ENCODE results near the gene RSBN1L. TPM values are rescaled to one million over a fixed set of nuclear protein-coding genes. Genes with fewer than 3 reads are reported as not detected.

The RSBN1L gene
- total RNA-seq, 1 experiment from 2014 or later = 18.0 TPM

DNA sequence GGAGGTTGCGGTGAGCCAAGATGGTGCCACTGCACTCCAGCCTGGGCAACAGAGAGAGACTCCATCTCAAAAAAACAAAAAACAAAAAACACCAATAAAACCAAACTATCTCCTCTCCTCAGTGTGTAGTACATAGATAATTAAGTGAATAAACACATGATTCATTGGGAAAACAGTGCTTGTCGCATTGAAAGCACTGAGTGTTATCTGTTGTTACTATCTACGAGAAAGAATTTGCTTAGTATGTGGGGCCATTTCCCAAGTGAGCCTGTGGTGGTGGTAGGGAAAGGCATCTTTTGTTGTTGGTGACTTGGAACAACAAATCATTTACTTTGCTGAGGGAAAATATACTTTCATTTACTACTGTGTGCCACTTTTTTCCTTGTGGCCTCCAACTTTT is 42.6 kb downstream of the RSBN1L start:
- POLR2A ChIA-PET = interaction anchor here (0.7 kb wide), 1 partner anchor 38 kb away, joined by 6 read pairs; no protein-coding TSS in a partner anchor
- peak; percentile 92 for ATAC-seq
- in situ Hi-C loops (cut with HindIII; ENCODE audit: low pct_unique_long_range_greater_than_20kb, low sequenced_read_pairs) (no loop called here), intact Hi-C loops (cut with micrococcal nuclease; ENCODE audit: unreplicated experiment) (no loop called here)
- Histone ChIP-seq H3K4me1 (ENCODE audit: control insufficient read depth, insufficient read depth, low read length) (no peaks in the 10 kb centered on the region), H3K27me3 (ENCODE audit: control insufficient read depth, insufficient read depth, low read length) (no peaks in the 10 kb centered on the region), H3K4me3 (ENCODE audit: low read depth in 2 of 2, low read length in 2 of 2) (no peak overlapping the region), H3K9me3 (ENCODE audit: control insufficient read depth, insufficient read depth, low read depth, low read length) (no peaks in the 10 kb centered on the region), H3K36me3 (ENCODE audit: control insufficient read depth, insufficient read depth, low read length) (no peaks in the 10 kb centered on the region), H3K27ac (ENCODE audit: low read length) (no peak overlapping the region)
- CTCF ChIA-PET = interaction anchor here (0.7 kb wide), 1 partner anchor 31 kb away, joined by 4 read pairs; no protein-coding TSS in a partner anchor
- no peak for DNase-seq (ENCODE audit: low read depth, low spot score)
- no peak for TF ChIP-seq TCF7L2 (IDR thresholded peaks at IDR 0.05; ENCODE audit: low read depth, low read length)
- no TSS peak for BruUV-seq (replicated peaks)

DNA sequence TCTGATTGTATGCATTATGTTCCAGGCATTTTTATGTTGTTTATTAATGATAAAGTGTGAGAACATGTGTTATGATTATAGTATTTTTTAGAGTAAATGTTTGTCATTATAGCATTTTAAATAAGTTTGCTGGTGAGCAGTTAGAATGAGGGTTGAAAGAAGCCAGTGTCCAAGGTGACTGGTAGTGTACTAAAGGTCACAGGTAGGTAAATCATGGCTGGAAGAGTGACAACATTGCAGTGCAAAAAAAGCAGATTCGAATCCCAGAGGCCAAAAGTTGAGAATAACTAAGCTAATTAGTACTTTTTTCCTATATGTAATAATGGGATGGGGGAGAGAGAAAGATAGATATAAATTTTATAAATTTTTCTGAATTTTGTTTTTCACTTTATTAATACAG is 44.0 kb downstream of the RSBN1L start:
- ATAC-seq (no peak), DNase-seq (ENCODE audit: low read depth, low spot score) (no peak)
- in situ Hi-C loops (cut with HindIII; ENCODE audit: low pct_unique_long_range_greater_than_20kb, low sequenced_read_pairs) = no loop called here
- intact Hi-C loops (cut with micrococcal nuclease; ENCODE audit: unreplicated experiment) = no loop called here
- no TSS peak for BruUV-seq (replicated peaks)
- H3K4me1 ChIP-seq (ENCODE audit: control insufficient read depth, insufficient read depth, low read length) = no peaks in the 10 kb centered on the region
- H3K9me3 ChIP-seq (ENCODE audit: control insufficient read depth, insufficient read depth, low read depth, low read length) = no peaks in the 10 kb centered on the region
- ChIA-PET POLR2A (no interaction called here), CTCF (no interaction called here)
- no peaks in the 10 kb centered on the region for H3K27me3 ChIP-seq (ENCODE audit: control insufficient read depth, insufficient read depth, low read length)
- H3K36me3 ChIP-seq (ENCODE audit: control insufficient read depth, insufficient read depth, low read length) = no peaks in the 10 kb centered on the region
- TF ChIP-seq TCF7L2 (IDR thresholded peaks at IDR 0.05; ENCODE audit: low read depth, low read length) = no peak
- TF ChIP-seq, protein P1, sequence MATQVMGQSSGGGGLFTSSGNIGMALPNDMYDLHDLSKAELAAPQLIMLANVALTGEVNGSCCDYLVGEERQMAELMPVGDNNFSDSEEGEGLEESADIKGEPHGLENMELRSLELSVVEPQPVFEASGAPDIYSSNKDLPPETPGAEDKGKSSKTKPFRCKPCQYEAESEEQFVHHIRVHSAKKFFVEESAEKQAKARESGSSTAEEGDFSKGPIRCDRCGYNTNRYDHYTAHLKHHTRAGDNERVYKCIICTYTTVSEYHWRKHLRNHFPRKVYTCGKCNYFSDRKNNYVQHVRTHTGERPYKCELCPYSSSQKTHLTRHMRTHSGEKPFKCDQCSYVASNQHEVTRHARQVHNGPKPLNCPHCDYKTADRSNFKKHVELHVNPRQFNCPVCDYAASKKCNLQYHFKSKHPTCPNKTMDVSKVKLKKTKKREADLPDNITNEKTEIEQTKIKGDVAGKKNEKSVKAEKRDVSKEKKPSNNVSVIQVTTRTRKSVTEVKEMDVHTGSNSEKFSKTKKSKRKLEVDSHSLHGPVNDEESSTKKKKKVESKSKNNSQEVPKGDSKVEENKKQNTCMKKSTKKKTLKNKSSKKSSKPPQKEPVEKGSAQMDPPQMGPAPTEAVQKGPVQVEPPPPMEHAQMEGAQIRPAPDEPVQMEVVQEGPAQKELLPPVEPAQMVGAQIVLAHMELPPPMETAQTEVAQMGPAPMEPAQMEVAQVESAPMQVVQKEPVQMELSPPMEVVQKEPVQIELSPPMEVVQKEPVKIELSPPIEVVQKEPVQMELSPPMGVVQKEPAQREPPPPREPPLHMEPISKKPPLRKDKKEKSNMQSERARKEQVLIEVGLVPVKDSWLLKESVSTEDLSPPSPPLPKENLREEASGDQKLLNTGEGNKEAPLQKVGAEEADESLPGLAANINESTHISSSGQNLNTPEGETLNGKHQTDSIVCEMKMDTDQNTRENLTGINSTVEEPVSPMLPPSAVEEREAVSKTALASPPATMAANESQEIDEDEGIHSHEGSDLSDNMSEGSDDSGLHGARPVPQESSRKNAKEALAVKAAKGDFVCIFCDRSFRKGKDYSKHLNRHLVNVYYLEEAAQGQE (IDR thresholded peaks at IDR 0.05; ENCODE audit: insufficient read depth in 1 of 2, low read depth in 2 of 2, low read length in 1 of 2) = no peak
- no peak for TF ChIP-seq SIN3A (IDR thresholded peaks at IDR 0.05; ENCODE audit: borderline replicate concordance, insufficient read depth, low read depth, low read length)
- TF ChIP-seq, protein P2, sequence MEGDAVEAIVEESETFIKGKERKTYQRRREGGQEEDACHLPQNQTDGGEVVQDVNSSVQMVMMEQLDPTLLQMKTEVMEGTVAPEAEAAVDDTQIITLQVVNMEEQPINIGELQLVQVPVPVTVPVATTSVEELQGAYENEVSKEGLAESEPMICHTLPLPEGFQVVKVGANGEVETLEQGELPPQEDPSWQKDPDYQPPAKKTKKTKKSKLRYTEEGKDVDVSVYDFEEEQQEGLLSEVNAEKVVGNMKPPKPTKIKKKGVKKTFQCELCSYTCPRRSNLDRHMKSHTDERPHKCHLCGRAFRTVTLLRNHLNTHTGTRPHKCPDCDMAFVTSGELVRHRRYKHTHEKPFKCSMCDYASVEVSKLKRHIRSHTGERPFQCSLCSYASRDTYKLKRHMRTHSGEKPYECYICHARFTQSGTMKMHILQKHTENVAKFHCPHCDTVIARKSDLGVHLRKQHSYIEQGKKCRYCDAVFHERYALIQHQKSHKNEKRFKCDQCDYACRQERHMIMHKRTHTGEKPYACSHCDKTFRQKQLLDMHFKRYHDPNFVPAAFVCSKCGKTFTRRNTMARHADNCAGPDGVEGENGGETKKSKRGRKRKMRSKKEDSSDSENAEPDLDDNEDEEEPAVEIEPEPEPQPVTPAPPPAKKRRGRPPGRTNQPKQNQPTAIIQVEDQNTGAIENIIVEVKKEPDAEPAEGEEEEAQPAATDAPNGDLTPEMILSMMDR (IDR thresholded peaks at IDR 0.05) = no peak
- TF ChIP-seq POLR2AphosphoS5 (IDR thresholded peaks at IDR 0.05; ENCODE audit: low read depth, low read length) = no peak
- H3K27ac ChIP-seq (ENCODE audit: low read length) = no peak overlapping the region
- no peak overlapping the region for H3K4me3 ChIP-seq (ENCODE audit: low read depth in 2 of 2, low read length in 2 of 2)

DNA sequence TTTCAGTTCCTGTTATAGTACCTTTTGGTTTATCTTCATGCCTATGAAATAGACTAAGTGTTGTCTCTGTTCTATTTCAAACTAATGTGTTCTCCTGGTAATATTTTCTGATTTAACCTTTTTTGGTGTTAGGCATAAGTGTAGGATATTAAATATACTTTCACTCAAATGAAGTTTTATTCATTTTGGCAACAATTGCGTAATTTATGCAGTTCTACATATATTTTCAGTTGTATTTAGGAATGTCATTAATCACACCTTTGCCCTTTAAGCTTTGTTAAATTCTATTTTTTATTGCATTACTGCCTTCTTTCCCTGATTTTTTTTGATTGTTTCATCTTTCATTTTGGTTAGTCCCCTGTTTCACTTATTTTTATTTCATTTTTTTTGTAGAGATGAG is 47.3 kb downstream of the RSBN1L start:
- in situ Hi-C loops (cut with HindIII; ENCODE audit: low pct_unique_long_range_greater_than_20kb, low sequenced_read_pairs) (no loop called here), intact Hi-C loops (cut with micrococcal nuclease; ENCODE audit: unreplicated experiment) (no loop called here)
- Histone ChIP-seq H3K27me3 (ENCODE audit: control insufficient read depth, insufficient read depth, low read length) (no peaks in the 10 kb centered on the region), H3K36me3 (ENCODE audit: control insufficient read depth, insufficient read depth, low read length) (no peaks in the 10 kb centered on the region), H3K4me3 (ENCODE audit: low read depth in 2 of 2, low read length in 2 of 2) (no peak overlapping the region), H3K9me3 (ENCODE audit: control insufficient read depth, insufficient read depth, low read depth, low read length) (no peaks in the 10 kb centered on the region), H3K27ac (ENCODE audit: low read length) (no peak overlapping the region), H3K4me1 (ENCODE audit: control insufficient read depth, insufficient read depth, low read length) (no peaks in the 10 kb centered on the region)
- POLR2A ChIA-PET = no interaction called here
- DNase-seq (ENCODE audit: low read depth, low spot score) (no peak), ATAC-seq (no peak)
- CTCF ChIA-PET = no interaction called here
- no TSS peak for BruUV-seq (replicated peaks)
- TF ChIP-seq TCF7L2 (IDR thresholded peaks at IDR 0.05; ENCODE audit: low read depth, low read length) (no peak), SIN3A (IDR thresholded peaks at IDR 0.05; ENCODE audit: borderline replicate concordance, insufficient read depth, low read depth, low read length) (no peak)
- TF ChIP-seq, protein P1 (IDR thresholded peaks at IDR 0.05; ENCODE audit: insufficient read depth in 1 of 2, low read depth in 2 of 2, low read length in 1 of 2) = no peak

Measured in Panc1 (cell line).